Loucy (cell line): Measurements from ENCODE around the gene UBE2G2.

Experiments
- EZH2phosphoT487 ChIP-seq: fragments of 200-600 bp; IDR thresholded peaks from 2 replicates; pipeline ENCODE4 v1.6.1; 2018; ENCODE audit warnings: antibody characterized with exemption, mild to moderate bottlenecking, moderate library complexity, borderline replicate concordance
- TF ChIP-seq, protein P1 (sequence below): fragments of 200-600 bp; sonication (generic); conservative IDR thresholded peaks from 2 replicates; pipeline ENCODE4 v1.5.1; 2014; ENCODE audit warnings: mild to moderate bottlenecking, antibody characterized with exemption, low read length

GRCh38 chr21:44846485-44847260 lies 45.1 kb upstream of the UBE2G2 start:
- TF ChIP-seq EZH2phosphoT487: no peak
- TF ChIP-seq, protein P1, sequence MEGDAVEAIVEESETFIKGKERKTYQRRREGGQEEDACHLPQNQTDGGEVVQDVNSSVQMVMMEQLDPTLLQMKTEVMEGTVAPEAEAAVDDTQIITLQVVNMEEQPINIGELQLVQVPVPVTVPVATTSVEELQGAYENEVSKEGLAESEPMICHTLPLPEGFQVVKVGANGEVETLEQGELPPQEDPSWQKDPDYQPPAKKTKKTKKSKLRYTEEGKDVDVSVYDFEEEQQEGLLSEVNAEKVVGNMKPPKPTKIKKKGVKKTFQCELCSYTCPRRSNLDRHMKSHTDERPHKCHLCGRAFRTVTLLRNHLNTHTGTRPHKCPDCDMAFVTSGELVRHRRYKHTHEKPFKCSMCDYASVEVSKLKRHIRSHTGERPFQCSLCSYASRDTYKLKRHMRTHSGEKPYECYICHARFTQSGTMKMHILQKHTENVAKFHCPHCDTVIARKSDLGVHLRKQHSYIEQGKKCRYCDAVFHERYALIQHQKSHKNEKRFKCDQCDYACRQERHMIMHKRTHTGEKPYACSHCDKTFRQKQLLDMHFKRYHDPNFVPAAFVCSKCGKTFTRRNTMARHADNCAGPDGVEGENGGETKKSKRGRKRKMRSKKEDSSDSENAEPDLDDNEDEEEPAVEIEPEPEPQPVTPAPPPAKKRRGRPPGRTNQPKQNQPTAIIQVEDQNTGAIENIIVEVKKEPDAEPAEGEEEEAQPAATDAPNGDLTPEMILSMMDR: no peak
